Thymus (tissue), 11 donors: ENCODE data around the gene LRMDA. TPM values are rescaled to one million over a fixed set of nuclear protein-coding genes. Genes with fewer than 3 reads are reported as not detected.

Experiments used
- DNase-seq, 9 donors: peaks; one replicate each; pipeline ENCODE4 v3.0.0-alpha.2; 2013; ENCODE audit warnings: low spot score in 9 of 9, low read depth in 6 of 9, missing footprints in 1 of 9
- H3K27ac ChIP-seq, 2 donors: one replicate each; pipeline ENCODE4 v1.5.1; 2013; ENCODE audit warnings: control low read depth in 1 of 2, low read depth in 1 of 2, low read length in 1 of 2, mild to moderate bottlenecking in 1 of 2, moderate library complexity in 1 of 2
- H3K27me3 ChIP-seq, 2 donors: one replicate each; pipeline ENCODE4 v1.5.1; 2013; ENCODE audit warnings: low read length in 1 of 2; ENCODE audit not compliant: control insufficient read depth in 2 of 2, insufficient read depth in 1 of 2
- H3K36me3 ChIP-seq, 2 donors: one replicate each; pipeline ENCODE4 v1.5.1; 2013; ENCODE audit warnings: low read length in 1 of 2, mild to moderate bottlenecking in 1 of 2, moderate library complexity in 1 of 2; ENCODE audit not compliant: control insufficient read depth in 2 of 2, insufficient read depth in 2 of 2
- H3K4me1 ChIP-seq, 2 donors: one replicate each; pipeline ENCODE4 v1.5.1; 2013; ENCODE audit warnings: low read length in 2 of 2; ENCODE audit not compliant: control insufficient read depth in 2 of 2, insufficient read depth in 2 of 2
- H3K4me3 ChIP-seq, 2 donors: one replicate each; pipeline ENCODE4 v1.5.1; 2013; ENCODE audit warnings: low read length in 2 of 2, control low read depth in 1 of 2, mild to moderate bottlenecking in 1 of 2
- H3K9me3 ChIP-seq, 2 donors: one replicate each; pipeline ENCODE4 v1.5.1; 2013; ENCODE audit warnings: low read length in 1 of 2, mild to moderate bottlenecking in 1 of 2; ENCODE audit not compliant: control insufficient read depth in 2 of 2, insufficient read depth in 1 of 2
- WGBS: extraction: QIAGEN DNeasy Blood & Tissue Kit; methylation state at CpG from one replicate; pipeline ENCODE4 v1.1.7; 2013; 5-methylcytosine and 5-hydroxymethylcytosine counted together
- polyA plus RNA-seq: library from polyadenylated mRNA; stranded (reverse); fragments of 200-250 nt; gene quantifications from one replicate; pipeline ENCODE4 v1.2.3, GENCODE V29; 2013
- total RNA-seq: library from RNA; stranded (reverse); fragments of 120-200 nt; gene quantifications from one replicate; pipeline ENCODE4 v1.2.4, GENCODE V29; 2013
- donor health status: healthy.

LRMDA gene
- total and polyA plus RNA-seq, 2 donors, result 2.5 to 4.6 TPM

- DNase-seq, result no peak
- H3K27ac ChIP-seq, result no peak overlapping the region
- no peaks in the 10 kb centered on the region for H3K4me1 ChIP-seq
- no peaks in the 10 kb centered on the region for H3K36me3 ChIP-seq
- no peak overlapping the region for H3K4me3 ChIP-seq
- 99% methylated on average over 1 of the region's 1 CpG for WGBS
- H3K27me3 ChIP-seq, result no peaks in the 10 kb centered on the region
- H3K9me3 ChIP-seq, result no peaks in the 10 kb centered on the region
Measured at GRCh38 chr10:76487582-76487981, 1056.2 kb downstream of the LRMDA start.

- 100% methylated on average over 1 of the region's 1 CpG for WGBS
- no peaks in the 10 kb centered on the region for H3K27me3 ChIP-seq
- no peaks in the 10 kb centered on the region for H3K36me3 ChIP-seq
- no peak overlapping the region for H3K27ac ChIP-seq
- no peak for DNase-seq
- H3K9me3 ChIP-seq, result no peaks in the 10 kb centered on the region
- H3K4me3 ChIP-seq, result no peak overlapping the region
- H3K4me1 ChIP-seq, result no peaks in the 10 kb centered on the region
Measured at GRCh38 chr10:76488602-76489001, 1057.2 kb downstream of the LRMDA start.

GRCh38 chr10:76491216-76491615 lies 1059.8 kb downstream of the LRMDA start:
- no peaks in the 10 kb centered on the region for H3K9me3 ChIP-seq
- no peaks in the 10 kb centered on the region for H3K27me3 ChIP-seq
- DNase-seq, result no peak
- no peaks in the 10 kb centered on the region for H3K4me1 ChIP-seq
- no peak overlapping the region for H3K4me3 ChIP-seq
- no peaks in the 10 kb centered on the region for H3K36me3 ChIP-seq
- no peak overlapping the region for H3K27ac ChIP-seq

GRCh38 chr10:76492026-76492425 lies 1060.6 kb downstream of the LRMDA start:
- DNase-seq, result no peak
- Histone ChIP-seq H3K9me3 (no peaks in the 10 kb centered on the region), H3K36me3 (no peaks in the 10 kb centered on the region), H3K27me3 (no peaks in the 10 kb centered on the region), H3K4me3 (no peak overlapping the region), H3K27ac (no peak overlapping the region), H3K4me1 (no peaks in the 10 kb centered on the region)
- 89% methylated on average over 3 of the region's 3 CpGs for WGBS

- H3K27me3 ChIP-seq, result no peaks in the 10 kb centered on the region
- H3K4me1 ChIP-seq, result no peaks in the 10 kb centered on the region
- no peaks in the 10 kb centered on the region for H3K9me3 ChIP-seq
- no peaks in the 10 kb centered on the region for H3K36me3 ChIP-seq
- 93% methylated on average over 5 of the region's 5 CpGs for WGBS
- DNase-seq, result no peak
- no peak overlapping the region for H3K4me3 ChIP-seq
- H3K27ac ChIP-seq, result no peak overlapping the region
Measured at GRCh38 chr10:76492678-76493472, 1061.5 kb downstream of the LRMDA start.

- no peak for DNase-seq
- no peaks in the 10 kb centered on the region for H3K36me3 ChIP-seq
- no peak overlapping the region for H3K4me3 ChIP-seq
- H3K27ac ChIP-seq, result no peak overlapping the region
- no peaks in the 10 kb centered on the region for H3K27me3 ChIP-seq
- H3K4me1 ChIP-seq, result no peaks in the 10 kb centered on the region
- H3K9me3 ChIP-seq, result no peaks in the 10 kb centered on the region
Measured at GRCh38 chr10:76497666-76498065, 1066.2 kb downstream of the LRMDA start.

GRCh38 chr10:76504823-76505222 lies 1073.4 kb downstream of the LRMDA start:
- H3K4me1 ChIP-seq, result no peaks in the 10 kb centered on the region
- H3K36me3 ChIP-seq, result no peaks in the 10 kb centered on the region
- H3K4me3 ChIP-seq, result no peak overlapping the region
- no peak overlapping the region for H3K27ac ChIP-seq
- no peaks in the 10 kb centered on the region for H3K9me3 ChIP-seq
- H3K27me3 ChIP-seq, result no peaks in the 10 kb centered on the region
- no peak for DNase-seq
- 95% methylated on average over 1 of the region's 1 CpG for WGBS

GRCh38 chr10:76509446-76509845 lies 1078.0 kb downstream of the LRMDA start:
- Histone ChIP-seq H3K27me3 (no peaks in the 10 kb centered on the region), H3K36me3 (no peaks in the 10 kb centered on the region), H3K9me3 (no peaks in the 10 kb centered on the region), H3K27ac (no peak overlapping the region), H3K4me1 (no peaks in the 10 kb centered on the region), H3K4me3 (no peak overlapping the region)
- DNase-seq, result no peak
- 80% methylated on average over 3 of the region's 3 CpGs for WGBS

GRCh38 chr10:76514321-76514720 lies 1082.9 kb downstream of the LRMDA start:
- no peaks in the 10 kb centered on the region for H3K27me3 ChIP-seq
- no peaks in the 10 kb centered on the region for H3K4me1 ChIP-seq
- no peak for DNase-seq
- no peak overlapping the region for H3K4me3 ChIP-seq
- H3K27ac ChIP-seq, result no peak overlapping the region
- H3K9me3 ChIP-seq, result no peaks in the 10 kb centered on the region
- WGBS, result 91% methylated on average over 2 of the region's 2 CpGs
- H3K36me3 ChIP-seq, result no peaks in the 10 kb centered on the region
